ENCODE results near the gene TYRO3.

Gene TYRO3

GRCh38 chr15:41610048-41610447, 51.0 kb downstream of the TYRO3 start:
- DNase-seq = no peak

DNA sequence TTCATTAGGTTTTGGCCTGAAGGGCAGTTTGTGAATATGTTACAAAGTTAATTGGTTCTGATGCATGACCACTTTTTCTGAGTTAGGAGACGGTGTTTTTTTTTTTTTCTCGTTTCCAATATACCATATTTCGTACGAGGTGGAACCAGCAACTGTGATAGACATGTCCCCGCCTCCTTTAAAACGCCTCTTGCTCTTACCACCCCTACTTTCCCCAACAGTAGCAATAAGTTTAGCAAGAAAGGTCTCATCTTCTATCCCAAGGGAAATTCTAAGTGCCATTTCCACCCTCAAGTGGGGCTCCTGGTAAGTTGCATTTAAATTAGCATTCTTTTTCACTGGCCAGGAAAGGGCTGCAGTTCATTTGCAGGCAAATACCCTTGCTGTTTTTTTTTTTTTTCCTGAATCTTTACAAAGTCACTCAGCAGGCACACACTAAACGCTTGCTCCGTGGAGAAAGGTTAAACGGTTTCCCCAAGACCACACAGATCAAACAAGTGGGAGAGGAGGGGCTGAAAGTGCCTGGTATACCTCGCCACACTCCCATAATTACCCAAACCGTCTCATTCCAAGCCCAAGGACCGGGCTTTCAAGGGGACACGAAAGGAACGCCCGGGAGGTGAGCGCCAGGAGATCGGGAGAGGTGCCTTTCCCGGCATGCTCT, 61.7 kb downstream of the TYRO3 start:
- no peak for DNase-seq

DNA sequence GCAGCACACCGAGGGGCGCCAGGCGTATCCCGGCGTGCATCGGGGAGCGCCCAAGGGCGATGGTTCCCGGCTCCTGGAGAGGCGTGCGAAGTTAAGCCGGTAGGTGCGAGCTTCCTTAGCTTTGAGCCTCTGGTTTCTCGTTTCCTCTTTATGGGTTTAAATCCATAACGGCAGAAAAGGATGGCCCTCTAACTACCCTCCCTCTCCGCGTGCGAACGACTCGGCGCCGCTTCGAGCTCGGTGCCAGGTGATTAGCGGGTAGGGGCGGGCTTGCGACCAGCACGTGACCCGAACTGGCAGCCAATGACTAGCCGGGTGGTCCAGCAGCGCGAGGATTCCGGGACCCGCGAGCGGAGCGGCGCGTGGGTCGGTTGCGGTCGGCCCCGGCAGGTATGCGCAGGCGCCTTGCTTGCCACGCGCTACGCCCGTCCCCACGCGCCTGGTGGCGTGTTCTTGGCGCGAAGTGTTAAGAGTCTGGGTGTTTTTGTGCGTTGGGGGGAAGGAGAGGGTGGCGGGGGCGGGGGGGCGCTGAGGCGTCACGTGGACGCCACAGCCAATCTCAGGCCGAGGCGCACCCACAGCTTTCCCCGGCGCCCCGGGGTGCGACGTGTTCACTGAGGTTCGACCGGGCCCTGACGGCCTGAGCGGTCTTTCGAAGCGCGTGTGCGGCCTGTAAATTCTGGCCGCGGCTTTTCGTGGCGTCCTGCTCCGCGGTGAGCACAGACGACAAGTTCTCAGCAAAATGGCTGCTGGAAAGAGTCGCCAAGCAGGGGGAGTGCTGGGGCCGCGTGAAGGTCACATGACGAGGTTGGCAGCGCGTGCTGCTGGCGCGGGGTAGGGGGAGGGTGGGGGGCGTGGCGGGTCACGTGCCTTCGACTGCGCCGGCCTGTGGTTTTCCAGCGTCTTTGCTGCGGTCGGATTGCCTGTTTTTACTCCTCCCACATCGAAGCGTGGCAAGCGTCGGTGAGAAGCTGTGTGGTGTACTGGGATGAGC, 62.5 kb downstream of the TYRO3 start:
- peak; percentile 76 for DNase-seq

DNA sequence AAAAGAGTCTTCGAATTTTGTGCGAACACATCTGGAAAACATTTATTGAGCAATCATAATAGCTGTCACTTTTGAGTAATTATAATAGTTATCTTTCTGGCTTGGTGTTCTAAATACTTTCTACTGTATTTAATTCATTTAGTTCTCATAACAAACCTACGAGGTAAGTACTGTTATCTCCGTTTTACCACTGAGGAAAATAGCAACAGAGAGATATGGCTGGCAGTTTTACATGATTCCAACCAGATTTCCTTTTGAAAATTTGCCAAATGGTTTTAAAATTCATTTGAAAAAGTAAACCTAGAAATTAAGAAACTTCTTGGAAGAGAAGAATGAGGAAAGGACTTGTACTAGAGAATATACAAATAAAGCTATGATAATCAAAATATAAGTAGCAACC, 63.9 kb downstream of the TYRO3 start:
- DNase-seq = no peak

GRCh38 chr15:41627203-41627602, 68.2 kb downstream of the TYRO3 start:
- no peak for DNase-seq

GRCh38 chr15:41629463-41629862, 70.5 kb downstream of the TYRO3 start:
- no peak for DNase-seq

DNA sequence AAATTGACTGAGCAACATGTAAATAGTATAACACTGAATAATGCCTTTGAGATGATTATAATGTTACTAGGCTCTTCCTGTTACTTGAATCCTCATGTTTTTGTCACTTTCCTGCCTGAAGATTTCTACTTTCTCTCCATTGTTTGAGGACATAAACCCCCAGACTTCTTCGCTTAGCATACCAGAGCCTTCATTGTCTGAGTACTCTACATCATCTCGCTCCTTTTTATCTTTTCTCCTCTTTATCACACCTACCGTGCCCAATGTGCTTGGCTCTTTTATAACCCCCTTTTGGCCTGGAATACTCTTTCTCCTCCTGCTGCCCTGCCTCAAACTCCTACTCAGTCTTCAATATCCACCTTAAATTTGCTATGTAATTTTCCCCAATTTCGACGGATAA, 70.9 kb downstream of the TYRO3 start:
- DNase-seq = no peak

DNA sequence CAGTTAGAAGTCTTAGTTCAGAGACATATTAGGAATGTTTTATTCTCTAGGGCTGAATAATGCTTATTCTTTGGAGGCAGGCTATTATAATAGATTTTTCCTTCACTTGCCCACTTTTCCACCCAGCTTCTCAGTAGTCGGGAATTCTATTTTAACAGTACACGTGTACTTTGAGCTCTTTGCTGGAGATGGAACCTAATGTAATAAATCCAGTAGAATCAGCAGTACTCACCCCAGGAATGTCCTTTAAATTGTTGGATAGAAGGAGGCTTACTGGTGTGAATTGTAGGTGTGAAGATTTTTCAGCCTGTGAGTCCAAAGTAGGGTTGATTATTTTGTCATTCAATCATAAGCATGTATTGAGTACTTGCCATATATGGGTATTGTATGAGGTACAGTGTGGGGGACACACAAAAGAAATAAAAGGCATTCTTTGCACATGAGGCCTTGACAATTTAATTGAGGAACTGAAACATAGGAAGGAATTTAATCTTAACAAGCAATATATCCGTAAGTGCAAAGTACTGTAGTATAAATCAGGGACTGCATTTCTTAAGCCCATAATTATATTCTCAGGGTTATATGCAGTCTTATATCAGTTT, 71.7 kb downstream of the TYRO3 start:
- no peak for DNase-seq

GRCh38 chr15:41631880-41632470, 73.0 kb downstream of the TYRO3 start:
- no peak for DNase-seq
